CD4-positive, alpha-beta T cell treated with Interleukin-15 for 1 hour (primary cell): ENCODE results near the gene TRIM33.
"Not testable (repeated sequence)": the region's sequence is repeated elsewhere in the genome, so short reads cannot be mapped to it uniquely, and the experiment has no call there.

Experiments
- DNase-seq: peaks from one replicate; pipeline ENCODE4 v3.0.0-alpha.2; 2020

TRIM33 gene

GRCh38 chr1:114509596-114510273 is 1.3 kb downstream of the TRIM33 start:
- no peak for DNase-seq

DNA sequence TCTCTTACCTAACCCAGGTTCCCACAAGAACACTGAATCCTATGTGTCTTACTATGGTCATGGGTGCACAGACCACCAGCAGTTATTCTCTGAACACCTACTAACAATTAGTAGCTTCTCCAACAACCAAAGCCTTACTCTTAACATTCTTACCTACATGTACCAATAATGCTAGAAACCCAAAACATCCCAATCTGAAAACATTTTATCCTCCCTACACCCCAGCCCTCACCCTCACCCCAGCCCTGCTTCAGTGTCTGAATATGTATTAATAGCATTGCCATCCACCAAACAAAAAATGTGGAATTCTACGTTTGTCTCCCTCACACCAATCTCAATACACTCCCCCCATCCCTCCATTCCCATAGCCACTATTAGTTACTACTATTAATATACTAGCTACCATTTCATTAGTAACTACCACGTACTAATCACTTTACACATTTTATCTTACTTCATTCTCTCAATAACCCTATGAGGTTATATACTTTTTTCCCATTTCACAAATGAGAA is 2.6 kb downstream of the TRIM33 start:
- no peak for DNase-seq

DNA sequence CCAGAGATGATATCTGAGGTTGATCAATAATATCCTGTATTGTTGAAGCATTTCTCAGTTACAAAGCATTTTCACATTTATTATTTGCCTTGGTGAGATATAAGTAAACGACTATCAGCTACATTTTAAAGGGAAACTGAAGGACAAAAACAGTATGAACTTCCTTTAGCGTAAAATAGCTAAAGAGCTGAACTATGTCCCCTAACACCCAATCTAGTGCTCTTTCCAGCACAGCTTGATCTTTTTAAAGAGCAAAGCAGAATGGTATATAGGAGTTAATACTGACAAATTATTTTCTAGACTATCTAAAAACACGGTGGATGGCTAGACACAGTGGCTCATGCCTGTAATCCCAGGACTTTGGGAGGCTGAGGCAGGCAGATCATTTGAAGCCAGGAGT is 3.5 kb downstream of the TRIM33 start:
- no peak for DNase-seq

DNA sequence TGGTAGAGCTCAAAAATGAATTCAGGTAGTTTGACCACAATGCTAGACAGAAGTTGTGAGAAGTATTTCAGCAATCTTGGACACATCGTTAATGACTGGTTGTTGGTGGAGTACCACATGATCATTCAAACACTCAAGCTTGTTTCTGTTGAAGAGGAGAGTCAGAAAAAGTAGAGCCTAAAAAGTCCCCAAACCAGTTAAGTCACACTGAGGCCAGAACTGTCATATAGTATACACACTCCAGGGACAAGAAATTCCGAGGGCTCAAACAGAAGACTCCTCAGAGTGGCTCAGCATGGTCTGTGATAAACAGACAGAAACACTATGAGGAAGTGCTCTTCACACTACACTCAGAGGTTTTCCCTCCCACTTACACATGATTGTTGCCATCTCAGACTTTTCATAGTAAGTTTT is 5.8 kb downstream of the TRIM33 start:
- no peak for DNase-seq

DNA sequence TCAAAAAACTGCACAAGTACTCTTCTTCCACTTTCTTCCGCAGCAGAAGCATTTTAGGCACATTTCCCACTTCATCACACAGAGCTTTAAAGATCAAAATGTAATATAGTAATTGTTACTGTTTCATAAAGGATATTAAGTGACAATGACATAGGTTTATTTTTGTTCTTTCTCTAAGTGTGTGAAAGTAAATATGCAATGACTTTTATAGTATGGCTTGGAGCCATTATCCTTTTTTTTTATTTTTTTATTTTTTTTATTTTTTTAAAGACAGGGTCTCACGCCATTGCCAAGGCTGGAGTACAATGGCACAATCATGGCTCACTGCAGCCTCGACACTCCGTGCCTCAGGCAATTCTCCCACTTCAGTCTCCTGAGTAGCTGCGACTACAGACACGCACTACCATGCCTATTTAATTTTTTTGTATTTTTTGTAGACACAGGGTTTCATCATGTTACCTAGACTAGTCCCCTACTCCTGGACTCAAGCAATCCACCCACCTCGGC is 7.0 kb downstream of the TRIM33 start:
- no peak for DNase-seq

- DNase-seq: no peak
Measured at GRCh38 chr1:114502080-114502479, 8.9 kb downstream of the TRIM33 start.

- DNase-seq: no peak
Measured at GRCh38 chr1:114499478-114499877, 11.5 kb downstream of the TRIM33 start.

GRCh38 chr1:114496089-114496488 is 14.9 kb downstream of the TRIM33 start:
- no peak for DNase-seq

DNA sequence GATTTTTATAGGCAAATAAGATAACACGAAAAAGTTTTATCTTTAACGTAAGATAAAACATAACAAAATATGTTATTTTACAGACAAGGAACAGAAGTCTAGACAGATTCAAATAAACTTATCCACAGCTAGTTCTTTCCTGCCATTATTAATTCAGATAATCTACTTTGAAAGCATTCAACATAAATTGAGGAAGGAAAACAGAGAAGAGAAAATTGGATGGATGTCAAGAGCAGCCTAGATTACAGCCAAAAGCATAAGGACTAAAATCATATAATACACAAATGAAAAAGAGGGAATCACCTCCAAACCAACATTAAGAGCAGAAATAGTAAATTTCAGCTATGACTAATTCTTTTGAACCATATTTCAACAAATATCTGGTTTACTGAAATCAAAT is 15.5 kb downstream of the TRIM33 start:
- no peak for DNase-seq

GRCh38 chr1:114492978-114493377 is 18.0 kb downstream of the TRIM33 start:
- no peak for DNase-seq

GRCh38 chr1:114490274-114490693 is 20.7 kb downstream of the TRIM33 start:
- DNase-seq: no peak

DNA sequence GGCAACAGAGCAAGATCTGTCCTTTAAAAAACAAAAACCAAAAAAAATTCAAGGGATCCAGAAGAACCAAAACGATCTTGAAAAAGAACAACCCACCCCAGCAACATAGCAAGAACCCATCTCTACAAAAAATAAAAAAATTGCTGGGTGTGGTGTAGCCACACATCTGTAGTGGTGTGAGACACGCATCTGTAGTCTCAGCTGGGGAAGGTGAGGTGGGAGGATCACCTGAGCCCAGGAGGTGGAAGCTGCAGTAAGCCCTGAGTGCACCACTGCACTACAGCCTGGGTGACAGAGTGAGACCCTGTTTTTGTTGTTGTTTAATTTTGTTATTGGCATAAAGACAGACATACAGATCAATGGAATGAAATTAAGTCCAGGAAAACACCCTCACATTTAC is 22.3 kb downstream of the TRIM33 start:
- no peak for DNase-seq

- no peak for DNase-seq
Measured at GRCh38 chr1:114485286-114485685, 25.7 kb downstream of the TRIM33 start.

GRCh38 chr1:114482585-114482984 is 28.4 kb downstream of the TRIM33 start:
- peak; percentile 45 for DNase-seq

DNA sequence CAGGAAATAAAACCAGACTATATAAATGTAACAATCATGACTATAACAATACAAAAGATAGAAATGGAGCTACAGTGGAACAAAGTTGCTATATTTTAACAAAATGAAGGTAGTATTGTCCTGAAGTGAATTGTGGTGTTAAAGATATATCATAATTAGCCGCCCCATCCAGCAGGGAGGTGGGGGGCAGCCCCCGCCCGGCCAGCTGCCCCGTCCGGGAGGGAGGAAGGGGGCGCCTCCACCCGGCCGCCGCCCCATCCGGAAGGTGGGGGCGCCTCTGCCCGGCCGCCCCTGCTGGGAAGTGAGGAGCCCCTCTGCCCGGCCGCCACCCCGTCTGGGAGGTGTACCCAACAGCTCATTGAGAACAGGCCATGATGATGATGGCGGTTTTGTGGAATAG is 31.4 kb downstream of the TRIM33 start:
- not testable (repeated sequence) for DNase-seq

- DNase-seq: no peak
Measured at GRCh38 chr1:114479134-114479533, 31.9 kb downstream of the TRIM33 start.

DNA sequence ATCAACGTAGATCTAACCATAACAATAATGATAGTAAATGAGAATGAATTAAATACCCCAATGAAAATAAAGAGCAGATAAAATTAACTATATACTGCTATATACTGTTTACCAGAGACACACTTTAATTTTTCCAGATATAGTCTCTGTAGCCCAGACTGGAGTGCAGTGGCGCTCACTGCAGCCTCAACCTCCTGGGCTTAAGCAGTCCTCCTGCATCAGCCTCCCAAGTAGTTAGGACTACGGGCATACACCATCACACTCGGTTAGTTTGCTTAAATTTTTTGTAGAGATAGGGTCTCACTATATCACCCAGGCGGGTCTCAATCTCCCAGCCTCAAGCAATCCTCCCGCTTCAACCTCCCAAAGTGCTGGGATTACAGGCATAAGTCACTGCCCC is 37.2 kb downstream of the TRIM33 start:
- DNase-seq: no peak

DNA sequence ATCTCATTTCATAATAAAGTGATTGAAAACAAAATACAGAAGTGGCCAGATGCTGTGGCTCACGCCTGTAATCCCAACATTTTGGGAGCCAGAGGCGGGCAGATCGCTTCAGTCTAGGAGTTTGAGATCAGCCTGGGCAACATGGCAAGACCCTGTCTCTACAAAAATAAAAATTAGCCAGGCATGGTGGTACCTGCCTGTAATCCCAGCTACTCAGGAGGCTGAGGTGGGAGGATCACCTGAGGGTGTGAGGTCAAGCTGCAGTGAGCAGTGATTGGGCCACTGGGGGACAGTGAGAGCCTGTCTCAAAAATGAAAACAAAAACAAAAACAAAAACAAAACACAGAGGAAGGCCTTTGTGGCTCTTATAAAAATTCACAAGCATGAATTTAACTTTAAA is 38.6 kb downstream of the TRIM33 start:
- DNase-seq: no peak

DNA sequence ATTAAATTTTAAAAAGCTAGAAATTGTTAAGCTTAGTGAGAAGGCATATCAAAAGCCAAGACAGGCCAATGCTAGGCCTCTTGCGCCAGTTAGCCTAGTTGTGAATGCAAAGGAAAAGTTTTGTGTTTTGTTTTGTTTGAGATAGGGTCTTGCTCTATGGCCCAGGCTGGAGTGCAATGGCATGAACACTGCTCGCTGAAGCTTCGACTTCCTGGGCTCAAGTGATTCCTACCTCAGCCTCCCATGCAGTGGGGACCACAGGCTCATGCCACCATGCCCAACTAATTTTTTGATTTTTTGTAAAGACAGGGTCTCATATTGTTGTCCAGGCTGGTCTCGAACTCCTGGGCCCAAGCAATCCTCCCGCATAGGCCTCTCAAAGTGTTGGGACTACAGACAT is 40.3 kb downstream of the TRIM33 start:
- DNase-seq: no peak

DNA sequence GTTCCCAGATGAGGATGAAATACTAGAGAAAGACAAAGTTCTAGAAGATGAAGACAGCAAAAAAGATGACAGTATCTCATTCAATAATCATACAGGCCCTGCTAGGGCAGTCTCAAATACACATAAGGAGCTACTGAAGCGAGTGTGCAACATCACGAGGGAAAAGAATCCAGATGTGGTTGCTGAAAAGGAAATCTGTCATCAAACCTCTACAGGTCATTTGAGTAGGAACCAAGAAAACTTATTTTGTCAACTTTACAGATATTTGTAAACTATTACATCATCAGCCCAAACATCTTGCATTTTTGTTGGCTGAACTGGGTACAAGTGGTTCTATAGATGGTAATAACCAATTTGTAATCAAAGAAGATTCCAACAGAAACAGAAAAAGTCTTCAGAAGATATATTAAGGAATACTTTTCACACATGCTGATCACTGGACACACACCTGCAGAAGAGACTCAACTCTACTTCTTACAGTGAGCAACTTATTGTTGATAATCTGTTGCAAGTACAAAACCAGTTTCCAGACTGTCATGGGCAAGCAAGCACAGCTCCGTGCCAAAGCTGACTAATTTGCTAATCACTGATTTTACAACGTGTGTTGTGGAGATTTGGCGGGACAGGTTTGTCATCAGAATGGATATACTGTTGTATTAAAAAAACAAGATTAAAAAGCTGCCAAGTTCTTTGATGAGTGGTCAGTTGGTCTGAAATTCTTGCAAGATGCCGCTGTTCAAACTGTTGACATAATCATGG is 42.1 kb downstream of the TRIM33 start:
- DNase-seq: no peak

GRCh38 chr1:114468047-114468446 is 43.0 kb downstream of the TRIM33 start:
- no peak for DNase-seq

GRCh38 chr1:114467491-114467890 is 43.5 kb downstream of the TRIM33 start:
- DNase-seq: no peak

- no peak for DNase-seq
Measured at GRCh38 chr1:114466334-114467014, 44.5 kb downstream of the TRIM33 start.

- DNase-seq: no peak
Measured at GRCh38 chr1:114462963-114463362, 48.0 kb downstream of the TRIM33 start.
